ENCODE data around the gene ENPP1.

The ENPP1 gene

DNA sequence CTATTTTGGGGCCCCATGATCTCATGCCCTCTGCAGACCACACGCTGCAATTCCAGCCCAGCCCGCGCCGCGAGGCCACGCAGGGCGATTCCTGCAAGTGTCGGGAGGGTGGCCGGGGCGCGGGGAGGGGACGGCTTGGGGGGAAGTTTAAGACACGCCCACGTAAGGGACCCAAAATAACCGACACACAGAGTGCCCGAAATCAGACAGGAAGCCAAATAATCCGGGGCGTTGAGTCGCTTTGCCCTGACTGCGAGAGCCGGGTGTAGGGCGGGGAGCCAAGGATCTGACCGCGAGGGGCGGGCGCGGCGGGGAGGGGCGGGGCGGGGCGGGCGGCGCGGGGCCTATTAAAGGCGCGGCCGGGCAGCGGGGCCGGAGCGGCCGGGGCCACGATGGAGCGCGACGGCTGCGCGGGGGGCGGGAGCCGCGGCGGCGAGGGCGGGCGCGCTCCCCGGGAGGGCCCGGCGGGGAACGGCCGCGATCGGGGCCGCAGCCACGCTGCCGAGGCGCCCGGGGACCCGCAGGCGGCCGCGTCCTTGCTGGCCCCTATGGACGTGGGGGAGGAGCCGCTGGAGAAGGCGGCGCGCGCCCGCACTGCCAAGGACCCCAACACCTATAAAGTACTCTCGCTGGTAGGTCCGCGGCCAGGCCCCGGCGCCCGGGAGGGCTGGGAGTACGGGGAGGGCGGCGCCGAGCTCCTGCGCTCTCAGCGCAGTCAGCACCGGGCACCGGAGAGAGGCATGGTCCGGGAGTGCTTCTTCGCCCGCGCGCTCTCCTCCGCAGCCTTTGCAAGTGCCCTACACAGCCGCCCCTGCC is at the start of gene ENPP1:
TSS of gene ENPP1 (plus strand) at position 377 of the 816 bp plus-strand sequence. CDS start at position 393, 16 bp downstream.
- DNase-seq, result no peak

GRCh38 chr6:131758920-131759319 is 48.9 kb upstream of the ENPP1 start:
- no peak for DNase-seq

DNA sequence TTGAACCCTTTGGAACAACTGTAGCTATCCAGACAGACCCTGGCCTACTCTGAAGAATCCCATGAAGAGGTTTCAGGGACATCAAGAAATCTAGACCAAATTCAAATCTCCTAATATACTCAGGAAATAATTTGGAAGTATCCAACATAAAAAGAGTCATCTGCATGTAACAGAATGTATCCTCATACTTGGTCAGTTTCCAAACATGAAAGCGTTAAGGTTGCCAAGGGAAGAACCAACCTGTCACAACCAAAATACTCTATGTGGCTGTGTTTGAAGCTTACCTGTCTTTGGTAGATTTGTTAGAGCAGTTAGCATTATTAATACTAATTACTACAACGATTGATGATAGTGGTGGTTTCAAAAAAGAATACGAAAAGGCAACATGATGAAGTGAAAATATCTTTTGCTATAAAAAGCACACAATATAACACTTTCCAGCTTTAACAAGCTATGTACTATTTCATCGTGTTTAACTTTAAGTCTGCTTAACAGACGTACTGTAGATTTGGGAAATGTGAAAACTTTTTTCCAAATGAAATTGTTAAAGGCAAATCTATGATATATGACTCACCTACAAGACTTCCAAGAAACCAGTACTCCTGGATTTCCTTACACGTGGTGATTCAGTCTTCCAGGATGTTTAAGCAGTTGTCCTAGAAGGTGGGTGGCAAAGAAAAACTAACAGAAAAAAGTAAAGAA is 46.6 kb upstream of the ENPP1 start:
- DNase-seq, result no peak

GRCh38 chr6:131761762-131762067 is 46.1 kb upstream of the ENPP1 start:
- no peak for DNase-seq

DNA sequence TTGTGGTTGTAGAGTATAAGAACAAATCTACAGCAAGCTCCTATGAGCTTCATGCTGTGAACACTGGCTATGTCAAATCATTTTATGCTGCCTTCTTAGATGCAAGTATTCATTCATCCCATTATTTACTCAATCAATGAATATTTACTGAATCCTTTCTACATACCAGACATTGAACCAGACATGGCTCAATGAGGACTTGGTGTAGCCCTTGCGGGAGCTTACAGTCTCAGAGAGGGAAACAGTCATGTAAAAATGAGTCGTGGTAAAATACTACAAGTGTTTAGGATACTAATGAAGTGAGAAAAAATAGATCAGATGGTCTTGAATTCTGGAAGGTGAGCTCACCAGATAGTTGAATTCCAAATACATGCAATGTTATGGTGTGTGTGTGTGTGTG is 44.8 kb upstream of the ENPP1 start:
- no peak for DNase-seq

- DNase-seq, result no peak
Measured at GRCh38 chr6:131763749-131764148, 44.1 kb upstream of the ENPP1 start.

- DNase-seq, result no peak
Measured at GRCh38 chr6:131764350-131764749, 43.5 kb upstream of the ENPP1 start.

- no peak for DNase-seq
Measured at GRCh38 chr6:131765081-131765803, 42.6 kb upstream of the ENPP1 start.

DNA sequence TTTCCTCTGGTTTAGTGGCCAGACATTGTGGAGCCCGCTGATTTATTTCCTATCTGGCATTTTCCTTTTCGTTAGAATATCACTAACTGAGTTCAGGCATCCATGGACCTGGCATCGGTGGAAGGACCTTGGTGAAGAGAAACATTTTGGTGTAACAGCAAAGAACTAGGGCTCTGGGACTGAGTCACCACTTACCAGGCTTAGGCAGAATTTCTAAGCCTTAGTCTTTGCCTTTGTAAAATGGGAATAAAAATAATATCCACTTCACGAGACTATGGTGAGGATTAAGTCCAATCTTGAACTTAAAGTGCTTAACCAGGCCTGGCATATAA is 42.0 kb upstream of the ENPP1 start:
- DNase-seq, result no peak

DNA sequence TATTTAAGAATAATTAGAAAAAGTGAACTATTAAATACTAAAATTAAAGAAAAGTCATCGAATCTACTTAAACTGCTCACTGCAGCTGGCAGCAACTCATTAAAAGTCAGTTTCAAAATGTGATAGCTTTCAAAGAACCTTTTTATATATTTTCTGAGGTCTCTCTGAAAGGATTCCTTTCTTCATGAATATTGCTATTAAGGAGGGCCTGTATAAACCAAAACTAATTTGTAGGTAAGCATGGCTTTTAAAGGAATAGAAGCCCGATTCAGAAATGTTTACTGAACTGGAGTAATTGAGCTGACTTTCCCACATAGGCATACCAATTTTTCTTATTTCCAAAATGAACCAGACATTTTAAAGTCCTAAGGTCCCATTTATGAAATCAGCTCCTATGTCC is 41.2 kb upstream of the ENPP1 start:
- DNase-seq, result no peak

- no peak for DNase-seq
Measured at GRCh38 chr6:131768964-131769363, 38.9 kb upstream of the ENPP1 start.

DNA sequence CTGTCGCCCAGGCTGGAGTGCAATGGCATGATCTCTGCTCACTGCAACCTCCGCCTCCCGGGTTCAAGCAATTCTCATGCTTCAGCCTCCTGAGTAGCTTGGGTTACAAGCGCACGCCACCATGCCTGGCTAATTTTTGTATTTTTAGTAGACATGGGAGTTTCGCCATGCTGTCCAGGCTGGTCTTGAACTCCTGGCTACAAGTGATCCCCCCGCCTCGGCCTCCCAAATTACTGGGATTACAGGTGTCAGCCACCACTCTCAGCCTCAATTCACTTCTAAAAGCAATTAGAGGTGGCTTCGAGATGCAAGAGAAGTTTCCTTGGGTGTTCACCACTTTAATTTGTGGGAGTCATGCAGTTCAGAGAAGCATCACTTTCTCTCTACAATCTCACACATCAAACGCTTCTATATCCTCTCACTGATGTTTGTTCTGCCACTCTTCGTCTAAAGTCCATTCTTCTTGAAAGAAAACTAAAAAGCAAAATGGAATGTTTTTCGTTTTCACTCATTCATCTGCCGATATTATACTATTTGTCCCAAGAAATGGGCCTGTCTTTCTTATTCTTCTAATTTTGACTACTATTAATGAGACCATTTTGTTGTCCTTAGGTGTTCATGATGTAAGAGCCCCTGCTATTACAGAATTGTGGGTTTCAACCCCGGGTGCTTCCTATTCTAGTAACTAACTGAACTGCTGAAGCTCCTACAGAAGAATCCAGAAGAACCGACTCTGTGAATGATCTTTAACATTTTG is 38.3 kb upstream of the ENPP1 start:
- no peak for DNase-seq

GRCh38 chr6:131770776-131771175 is 37.0 kb upstream of the ENPP1 start:
- DNase-seq, result no peak

- no peak for DNase-seq
Measured at GRCh38 chr6:131773284-131773950, 34.4 kb upstream of the ENPP1 start.

- DNase-seq, result no peak
Measured at GRCh38 chr6:131775886-131776285, 31.9 kb upstream of the ENPP1 start.

GRCh38 chr6:131776985-131777384 is 30.8 kb upstream of the ENPP1 start:
- DNase-seq, result no peak

GRCh38 chr6:131778169-131778568 is 29.7 kb upstream of the ENPP1 start:
- DNase-seq, result no peak

GRCh38 chr6:131779304-131779703 is 28.5 kb upstream of the ENPP1 start:
- DNase-seq, result no peak

GRCh38 chr6:131780600-131780999 is 27.2 kb upstream of the ENPP1 start:
- DNase-seq, result no peak

DNA sequence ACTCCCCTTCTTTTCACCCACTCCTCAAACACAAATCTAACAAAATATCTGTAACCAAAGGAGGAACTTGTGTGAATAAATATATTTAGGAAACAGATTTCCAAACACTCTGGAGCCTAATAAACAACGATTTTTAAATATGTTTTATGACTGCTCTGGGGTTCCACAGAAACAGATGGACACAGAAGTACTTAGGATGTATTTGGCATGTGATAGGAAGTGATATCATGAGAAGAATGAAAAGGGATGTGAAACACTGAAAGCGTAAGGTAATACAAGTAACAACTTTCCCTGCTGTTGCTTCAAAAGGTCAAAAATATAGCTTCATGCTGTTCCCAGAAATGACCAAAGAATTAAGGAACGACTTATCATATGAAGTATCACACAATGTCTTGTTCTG is 26.1 kb upstream of the ENPP1 start:
- no peak for DNase-seq

DNA sequence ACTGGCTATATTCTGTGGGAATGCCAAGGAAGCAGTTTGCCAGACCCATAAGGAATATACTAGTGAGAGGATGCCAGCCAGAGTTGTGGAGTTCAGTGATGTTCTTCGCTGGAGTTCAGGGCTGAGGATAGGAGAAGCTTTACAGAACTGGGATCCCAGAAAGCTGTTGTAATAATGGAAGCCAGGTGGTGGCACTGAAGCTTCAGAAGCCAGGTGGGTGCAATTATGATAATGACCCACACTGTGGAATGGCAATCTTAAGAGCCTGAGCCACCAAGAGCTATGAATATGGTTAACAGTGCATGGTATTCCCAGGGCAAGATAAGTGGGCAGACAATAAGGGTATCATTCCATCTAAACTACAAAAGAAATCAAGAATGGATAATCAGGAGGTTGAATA is 25.1 kb upstream of the ENPP1 start:
- no peak for DNase-seq

DNA sequence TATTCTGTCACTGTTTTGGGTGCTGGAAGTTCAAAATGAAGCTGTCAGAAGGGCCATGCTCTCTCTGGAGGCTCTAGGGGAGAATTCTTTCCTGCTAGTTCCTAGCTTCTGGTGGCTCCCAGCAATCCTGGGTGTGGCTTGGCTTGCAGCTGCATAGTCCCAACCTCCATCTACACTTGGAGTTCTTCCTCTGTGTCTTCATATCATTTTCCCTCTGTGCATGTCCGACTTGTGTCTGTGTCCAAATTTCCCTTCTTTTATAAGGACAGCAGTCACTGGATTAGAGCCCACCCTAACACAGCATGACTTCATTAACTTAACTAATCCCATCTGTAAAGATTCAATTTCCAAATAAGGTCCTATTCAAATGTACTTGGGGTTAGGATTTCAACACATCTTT is 23.3 kb upstream of the ENPP1 start:
- no peak for DNase-seq

DNA sequence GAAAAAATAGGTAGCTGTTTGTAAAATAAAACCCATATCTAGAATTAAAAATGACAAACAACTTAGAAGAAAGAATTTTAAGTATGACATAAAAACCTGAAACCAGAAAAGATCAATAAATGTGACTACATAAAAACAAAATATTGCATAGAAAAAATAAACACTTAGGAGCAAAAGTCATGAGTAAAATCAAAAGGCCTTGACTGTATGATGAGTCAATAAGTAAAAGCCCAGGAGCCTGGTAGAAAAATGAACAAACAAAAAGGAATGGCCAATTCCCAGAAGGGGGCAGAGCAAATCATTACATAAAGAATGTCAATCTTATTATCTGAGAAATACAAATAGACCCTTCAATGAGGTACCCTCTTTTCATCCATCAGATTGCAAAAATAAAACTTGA is 20.7 kb upstream of the ENPP1 start:
- DNase-seq, result no peak
